Retina (tissue), 1 donor: ENCODE measurements around the gene FXYD6.
"Not testable (repeated sequence)": the region's sequence is repeated elsewhere in the genome, so short reads cannot be mapped to it uniquely, and the experiment has no call there.

ENCODE experiments used
- DNase-seq: peaks from one replicate; pipeline ENCODE4 v3.0.0-alpha.2; 2016

Gene FXYD6

GRCh38 chr11:117868088-117868487 lies 8.4 kb downstream of the FXYD6 start:
- DNase-seq, result no peak

DNA sequence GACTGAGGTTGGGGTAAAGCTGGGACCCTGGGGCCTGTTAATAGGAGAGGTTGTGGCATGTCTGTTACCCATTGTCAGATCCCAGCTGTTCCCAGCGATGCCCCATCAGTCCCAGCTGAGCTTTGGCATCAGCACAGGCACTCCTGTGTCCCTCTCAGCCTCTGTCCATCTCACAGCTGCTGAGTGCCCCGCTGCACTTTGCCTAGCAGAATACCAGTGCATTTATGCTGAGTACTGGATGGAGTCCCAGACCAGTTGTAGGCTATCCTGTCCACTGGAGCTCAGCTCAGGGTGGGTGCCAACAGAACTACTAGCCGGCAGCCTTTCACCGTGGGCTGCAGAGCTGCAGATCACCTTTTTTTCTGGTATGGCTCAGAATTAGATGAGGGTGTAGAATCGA lies 9.9 kb downstream of the FXYD6 start:
- DNase-seq, result no peak

DNA sequence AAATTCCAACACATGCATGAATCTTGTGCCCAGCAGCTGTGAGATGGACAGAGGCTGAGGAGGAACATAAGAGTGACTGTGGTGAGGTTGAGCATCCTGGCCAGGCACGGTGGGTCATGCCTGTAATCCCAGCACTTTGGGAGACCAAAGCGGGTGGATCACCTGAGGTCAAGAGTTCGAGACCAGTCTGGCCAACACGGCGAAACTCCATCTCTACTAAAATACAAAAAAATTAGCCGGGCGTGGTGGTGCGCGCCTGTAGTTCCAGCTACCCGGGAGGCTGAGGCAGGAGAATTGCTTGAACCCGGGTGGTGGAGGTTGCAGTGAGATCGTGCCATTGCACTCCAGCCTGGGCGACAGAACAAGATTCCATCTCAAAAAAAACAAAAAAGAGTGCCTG lies 10.9 kb downstream of the FXYD6 start:
- not testable (repeated sequence) for DNase-seq

GRCh38 chr11:117863383-117863782 lies 13.1 kb downstream of the FXYD6 start:
- no peak for DNase-seq

DNA sequence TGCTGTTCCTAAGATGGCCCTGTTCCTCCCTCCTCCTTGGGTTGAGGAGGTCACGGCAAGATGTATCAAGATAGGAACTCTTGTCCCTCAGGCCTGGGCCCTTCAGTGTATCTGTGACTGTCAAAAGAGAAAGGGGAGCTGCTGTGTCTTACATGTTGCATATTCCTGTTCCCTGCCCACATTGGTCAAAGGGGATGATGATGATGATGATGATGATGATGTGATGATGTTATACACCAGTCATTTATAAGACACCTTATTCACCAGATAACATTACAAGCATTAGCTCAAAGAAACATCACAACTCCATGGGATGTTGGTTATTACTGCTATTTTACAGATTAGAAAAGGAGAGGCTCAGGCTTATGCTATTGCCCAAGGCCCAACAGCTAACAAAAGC lies 13.7 kb downstream of the FXYD6 start:
- no peak for DNase-seq

- no peak for DNase-seq
Observed at GRCh38 chr11:117862019-117862725, 14.3 kb downstream of the FXYD6 start.

DNA sequence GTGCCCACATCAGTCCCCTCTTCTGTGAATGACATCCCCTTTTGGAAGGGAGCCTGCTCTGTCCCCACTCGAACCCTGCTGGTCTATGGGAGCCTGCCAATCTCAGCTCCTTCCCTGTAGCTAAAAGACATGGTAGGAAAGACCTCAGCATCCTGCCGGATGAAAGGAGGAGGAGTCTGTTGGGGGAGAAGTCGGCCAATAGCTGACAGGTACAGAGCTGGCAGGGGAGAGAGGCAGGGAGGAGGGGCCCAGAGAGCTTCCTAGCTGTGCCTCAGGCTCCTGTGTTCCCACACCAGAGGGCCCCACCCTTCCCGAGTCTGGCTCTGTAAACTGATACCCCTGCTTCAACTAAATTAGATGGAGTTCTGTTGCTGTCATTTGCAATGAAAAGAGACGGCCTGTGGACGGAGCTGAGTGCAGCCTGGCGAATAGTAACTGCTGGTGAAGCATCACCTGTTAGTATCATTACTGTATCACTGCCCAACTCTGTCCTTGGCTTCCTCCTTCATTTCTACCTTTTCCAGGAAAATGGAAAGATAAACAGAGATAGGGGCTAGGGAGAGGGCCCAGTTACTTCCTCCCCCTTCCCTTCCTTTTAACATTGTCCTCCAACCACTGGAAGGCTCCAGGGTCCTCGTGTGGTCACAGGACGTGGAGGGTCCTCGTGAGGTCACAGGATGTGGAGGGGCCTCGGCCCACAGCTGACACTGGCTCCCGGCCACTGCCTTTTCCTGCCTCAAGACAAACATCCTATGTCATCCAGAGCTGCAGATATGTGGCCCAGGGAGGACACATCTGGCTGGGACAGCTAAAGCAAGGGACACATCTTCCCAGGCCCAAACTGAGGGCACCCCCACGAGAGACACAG lies 15.1 kb downstream of the FXYD6 start:
- no peak for DNase-seq

- no peak for DNase-seq
Observed at GRCh38 chr11:117860139-117860538, 16.3 kb downstream of the FXYD6 start.

DNA sequence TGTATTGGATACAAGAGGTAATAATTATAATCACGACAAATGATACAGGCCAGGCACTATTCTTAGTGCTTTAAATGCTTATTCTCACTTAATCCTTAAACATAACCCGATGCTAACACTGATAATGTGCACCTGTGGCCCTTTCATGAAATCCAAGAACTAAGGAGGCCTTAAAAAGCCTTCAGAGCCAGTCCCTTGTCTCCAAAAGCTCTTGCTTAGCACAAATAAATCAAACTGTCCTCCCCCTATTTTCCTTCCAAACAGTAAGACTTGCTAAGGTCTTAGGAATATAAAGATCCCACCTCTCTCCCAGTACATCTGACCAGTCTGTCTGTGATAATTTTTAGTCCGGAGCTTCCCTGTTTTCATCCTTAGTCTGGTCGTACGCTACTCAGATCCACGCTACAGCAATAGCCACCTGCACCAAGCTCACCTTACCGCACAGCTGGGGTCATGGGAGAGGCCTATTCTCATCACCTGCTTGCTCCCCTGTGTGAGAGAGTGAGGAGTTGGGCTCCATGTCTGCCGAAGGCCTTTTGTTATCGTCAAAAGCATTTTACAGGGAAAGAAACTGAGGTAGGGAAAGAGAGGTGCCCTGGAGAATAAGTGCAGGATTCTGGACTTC lies 16.9 kb downstream of the FXYD6 start:
- no peak for DNase-seq

DNA sequence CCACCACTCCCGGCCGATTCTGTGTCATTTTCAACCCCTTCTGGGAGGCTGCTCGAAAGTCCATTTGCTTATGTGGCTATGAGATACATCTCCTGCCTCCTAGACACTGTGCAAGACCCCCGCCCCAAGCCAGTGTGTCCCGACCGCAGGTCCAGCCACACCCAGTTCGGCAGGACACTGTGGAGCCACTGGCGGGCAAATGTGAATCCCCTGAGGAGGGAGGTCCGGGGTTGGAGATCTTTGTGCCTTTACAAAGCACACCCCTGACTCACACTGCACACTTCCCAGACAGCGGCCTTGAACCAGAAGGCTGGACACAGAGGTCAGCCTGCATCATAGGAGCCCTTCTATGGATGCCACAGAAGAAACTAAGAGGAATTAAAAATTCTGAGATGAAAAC lies 17.4 kb downstream of the FXYD6 start:
- DNase-seq, result no peak

DNA sequence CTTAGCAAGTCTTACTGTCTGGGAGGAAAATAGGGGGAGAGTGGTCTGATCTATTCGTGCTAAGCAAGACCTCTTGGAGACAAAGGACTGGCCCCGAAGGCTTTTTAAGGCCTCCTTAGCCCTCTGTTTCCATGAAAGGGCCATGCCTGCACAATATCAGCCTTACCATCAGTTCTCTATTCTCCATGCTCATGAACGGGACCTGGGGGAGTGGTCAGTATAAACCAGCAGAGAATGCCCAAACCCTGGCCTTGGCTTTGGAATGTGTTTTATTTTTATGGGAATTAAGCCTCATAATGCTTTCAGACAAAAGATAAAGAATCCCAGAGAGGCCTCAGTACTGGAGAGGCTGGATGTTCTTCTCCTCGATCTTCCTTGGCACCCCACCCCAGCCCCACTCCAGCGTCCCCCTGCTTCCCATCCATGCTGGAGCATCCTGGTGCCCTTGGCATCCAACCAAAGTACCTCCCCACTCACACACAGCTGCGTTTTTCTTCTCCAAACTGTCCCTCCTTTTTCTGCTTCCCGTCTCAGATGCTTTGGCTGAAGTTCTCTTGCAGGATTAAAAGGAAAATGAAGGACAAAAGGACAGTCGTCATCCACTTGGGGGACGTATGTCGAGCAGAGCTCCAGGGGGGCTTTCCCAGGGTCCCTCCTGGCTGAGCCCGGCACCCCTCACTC lies 18.6 kb downstream of the FXYD6 start:
- no peak for DNase-seq

GRCh38 chr11:117855912-117856651 lies 20.4 kb downstream of the FXYD6 start:
- no peak for DNase-seq

- no peak for DNase-seq
Observed at GRCh38 chr11:117855186-117855845, 21.1 kb downstream of the FXYD6 start.

- DNase-seq, result no peak
Observed at GRCh38 chr11:117852309-117852708, 24.1 kb downstream of the FXYD6 start.

DNA sequence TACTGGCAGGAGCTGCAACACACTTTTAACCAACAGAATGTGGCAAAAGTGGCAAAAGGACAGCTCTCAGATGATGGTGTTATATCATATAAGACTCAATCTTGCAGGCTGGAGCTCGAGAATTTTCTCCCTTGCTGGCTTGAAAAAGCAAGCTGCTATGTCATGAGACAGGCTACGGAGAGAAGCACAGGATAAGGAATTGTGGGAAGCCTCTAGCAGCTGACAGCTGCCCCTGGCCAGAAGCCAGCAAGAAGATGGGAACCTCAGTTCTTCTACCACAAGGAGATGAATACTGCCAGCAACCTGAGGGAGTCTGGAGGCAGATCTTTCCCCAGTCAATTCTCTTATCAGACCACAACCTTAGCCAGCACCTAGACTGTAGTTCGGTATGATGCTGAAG lies 24.6 kb downstream of the FXYD6 start:
- no peak for DNase-seq

DNA sequence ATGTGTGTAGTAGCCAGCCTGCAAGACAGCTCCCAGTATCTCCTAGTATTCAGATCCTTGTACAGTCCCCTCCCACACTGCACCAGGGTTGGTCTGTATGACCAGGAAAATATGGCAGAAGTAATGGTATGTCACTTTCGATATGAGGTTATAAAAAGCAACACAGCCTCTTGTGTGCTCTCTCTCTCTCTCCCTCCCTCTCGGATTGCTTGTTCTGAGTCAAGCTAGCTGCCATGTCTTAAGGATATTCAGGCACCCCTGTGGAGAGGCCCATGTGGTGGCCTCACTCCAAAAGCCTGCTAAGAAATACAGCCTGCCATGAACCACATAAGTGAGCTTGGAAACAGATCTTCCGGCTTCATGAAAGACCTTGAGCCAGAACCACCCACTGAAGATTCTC lies 25.4 kb downstream of the FXYD6 start:
- no peak for DNase-seq

GRCh38 chr11:117849781-117850414 lies 26.6 kb downstream of the FXYD6 start:
- DNase-seq, result no peak

GRCh38 chr11:117843666-117844484 lies 32.6 kb downstream of the FXYD6 start:
- peak; percentile 87 for DNase-seq

DNA sequence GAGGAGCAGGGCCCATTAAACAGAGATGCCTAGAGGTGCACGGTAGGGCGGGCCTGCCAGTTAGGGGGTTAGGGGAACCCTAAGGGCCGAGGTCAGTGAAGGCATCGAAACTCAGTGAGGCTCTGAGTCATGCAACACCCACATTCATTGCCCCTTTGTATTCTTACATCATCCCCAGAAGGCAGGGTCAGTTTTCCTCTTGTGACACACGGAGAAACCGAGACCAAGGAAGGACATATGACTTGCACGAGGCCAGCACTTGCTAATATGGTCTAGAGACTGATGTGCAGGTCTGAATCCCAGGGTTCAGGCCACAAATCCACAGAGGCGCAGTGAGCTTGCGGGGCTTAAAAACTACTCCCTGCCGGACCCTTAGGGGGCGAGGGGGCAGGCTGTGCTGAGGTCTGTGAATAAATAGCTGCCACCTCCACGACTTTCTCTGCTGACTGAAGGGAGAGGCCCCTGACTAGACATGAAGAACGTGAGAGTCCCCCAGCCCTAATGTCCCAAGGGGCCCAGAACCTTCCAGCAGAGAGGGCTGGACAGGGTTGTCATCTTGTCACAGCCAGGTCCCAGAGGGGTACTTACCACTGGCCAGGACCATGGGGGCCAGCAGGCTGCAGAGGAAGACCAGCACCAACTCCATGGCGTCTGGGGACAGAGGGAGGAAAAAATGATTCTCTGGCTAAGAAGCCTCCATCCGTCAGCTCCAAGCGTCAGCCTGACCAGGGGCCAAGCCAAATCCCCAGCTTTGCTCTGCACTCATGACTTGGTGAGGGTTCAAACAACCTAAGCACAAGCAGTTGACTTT lies 34.1 kb downstream of the FXYD6 start:
- DNase-seq, result no peak
